NCI-H1694 treated with DMSO at 0.1 percent for 48 hours (cell line): ENCODE measurements around the gene CXCR6.

Experiments
- DNase-seq: peaks from one replicate; lab custom pipeline; 2025; lab: John Stamatoyannopoulos, UW

Gene CXCR6

GRCh38 chr3:45969116-45969515 lies 25.9 kb downstream of the CXCR6 start:
- no peak for DNase-seq

- DNase-seq: no peak
These were observed 26.7 kb downstream of the CXCR6 start for GRCh38 chr3:45969953-45970352.

DNA sequence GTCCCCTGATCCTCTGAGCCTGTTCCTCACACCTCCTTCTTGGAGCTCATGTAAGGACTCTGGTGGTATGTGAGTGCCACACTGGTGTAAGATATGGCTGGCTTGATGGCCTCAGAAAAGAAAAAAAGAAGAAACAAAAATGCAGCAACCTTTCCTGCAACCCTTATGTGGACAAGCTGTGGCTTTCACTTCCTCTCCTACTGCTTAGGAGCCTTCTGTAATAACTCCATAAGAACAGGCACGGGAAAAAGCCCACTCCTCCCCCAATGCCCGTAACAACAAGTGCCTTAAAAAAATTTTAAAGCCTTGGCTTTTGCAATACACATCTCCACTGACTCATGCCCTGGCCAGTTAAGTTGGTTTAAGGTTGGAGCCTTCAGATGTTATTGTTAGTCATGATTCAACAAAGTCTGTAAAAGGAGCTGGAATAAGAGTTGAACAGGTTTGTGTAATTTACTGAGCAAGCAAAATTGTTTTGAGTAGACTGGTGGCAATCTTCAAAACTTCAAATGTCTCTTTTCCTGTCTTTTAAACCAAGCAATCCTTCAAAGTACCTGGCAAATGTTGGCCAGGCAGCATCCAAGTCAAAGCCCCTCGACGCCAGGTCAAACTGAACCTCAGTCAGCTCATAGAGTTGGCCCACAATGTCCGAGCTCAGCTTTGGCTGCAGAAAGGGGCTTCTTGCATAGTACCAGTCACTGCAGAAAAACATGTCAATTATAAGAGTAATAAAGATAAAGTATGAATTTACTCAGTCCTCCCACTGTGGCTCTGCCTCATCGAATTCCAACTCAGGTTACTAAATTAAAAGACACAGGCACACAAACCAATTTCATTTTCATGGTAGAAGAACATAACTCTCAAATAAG lies 29.5 kb downstream of the CXCR6 start:
- DNase-seq: no peak

GRCh38 chr3:45974686-45975085 lies 31.4 kb downstream of the CXCR6 start:
- no peak for DNase-seq

DNA sequence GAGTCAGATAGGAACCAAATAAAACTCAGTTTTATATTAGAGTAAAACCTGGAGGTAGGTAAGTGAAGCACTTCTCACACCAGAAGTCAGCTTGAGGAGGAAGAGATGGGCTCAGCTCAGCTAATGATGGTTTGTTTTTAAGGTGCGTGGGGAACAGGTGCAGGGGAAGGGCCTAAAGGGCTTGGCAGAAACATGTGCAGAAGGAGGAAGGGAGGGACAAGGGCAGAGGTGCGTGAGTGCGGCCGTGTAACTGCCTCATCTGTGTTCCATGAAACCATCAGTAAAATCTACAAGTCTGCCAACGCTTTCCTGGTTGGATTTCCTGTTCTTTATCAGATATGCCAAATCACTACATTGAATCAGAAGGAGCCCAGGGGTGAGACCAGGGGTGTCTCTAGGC lies 32.4 kb downstream of the CXCR6 start:
- DNase-seq: no peak

DNA sequence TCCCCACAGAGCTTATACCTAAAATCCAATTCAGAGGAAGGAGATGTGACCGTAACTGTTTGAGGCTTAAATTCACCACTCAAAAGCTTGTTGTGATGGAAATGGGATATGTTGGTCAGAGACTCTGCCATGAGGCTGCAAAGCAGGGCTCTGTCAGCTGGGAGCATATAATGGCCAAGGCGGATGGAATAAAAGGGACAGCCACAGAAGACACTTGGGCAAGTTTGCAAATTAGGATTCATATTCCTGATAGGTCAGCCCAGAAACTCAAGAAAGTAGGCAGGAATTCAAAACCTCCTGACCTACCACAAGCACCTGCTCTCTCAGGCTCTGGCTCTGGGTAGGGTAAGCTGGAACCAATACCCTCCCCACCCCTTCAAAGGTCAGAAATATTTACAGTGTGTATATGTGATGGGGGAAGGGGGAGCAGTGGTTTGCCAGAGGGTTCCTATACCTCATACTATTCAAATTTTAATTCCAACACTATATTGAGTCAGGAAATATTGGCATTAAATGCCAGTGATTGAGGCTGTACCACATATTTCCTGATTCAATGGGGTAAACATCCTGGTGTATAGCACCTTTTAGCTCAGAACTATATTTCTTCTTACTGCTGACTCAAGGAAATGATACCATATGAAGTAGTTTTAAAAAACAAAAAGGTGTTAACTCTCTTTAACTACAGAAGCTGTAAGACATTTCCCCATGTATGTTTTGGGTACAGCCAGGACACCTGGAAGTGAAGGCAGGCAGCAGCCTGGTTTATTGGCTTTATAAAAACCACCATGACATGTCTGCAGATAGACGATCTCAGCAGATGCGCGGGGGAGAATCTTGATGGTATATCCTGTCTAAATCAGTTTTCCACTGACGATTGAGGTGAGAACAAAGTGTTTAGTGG lies 33.2 kb downstream of the CXCR6 start:
- DNase-seq: no peak

DNA sequence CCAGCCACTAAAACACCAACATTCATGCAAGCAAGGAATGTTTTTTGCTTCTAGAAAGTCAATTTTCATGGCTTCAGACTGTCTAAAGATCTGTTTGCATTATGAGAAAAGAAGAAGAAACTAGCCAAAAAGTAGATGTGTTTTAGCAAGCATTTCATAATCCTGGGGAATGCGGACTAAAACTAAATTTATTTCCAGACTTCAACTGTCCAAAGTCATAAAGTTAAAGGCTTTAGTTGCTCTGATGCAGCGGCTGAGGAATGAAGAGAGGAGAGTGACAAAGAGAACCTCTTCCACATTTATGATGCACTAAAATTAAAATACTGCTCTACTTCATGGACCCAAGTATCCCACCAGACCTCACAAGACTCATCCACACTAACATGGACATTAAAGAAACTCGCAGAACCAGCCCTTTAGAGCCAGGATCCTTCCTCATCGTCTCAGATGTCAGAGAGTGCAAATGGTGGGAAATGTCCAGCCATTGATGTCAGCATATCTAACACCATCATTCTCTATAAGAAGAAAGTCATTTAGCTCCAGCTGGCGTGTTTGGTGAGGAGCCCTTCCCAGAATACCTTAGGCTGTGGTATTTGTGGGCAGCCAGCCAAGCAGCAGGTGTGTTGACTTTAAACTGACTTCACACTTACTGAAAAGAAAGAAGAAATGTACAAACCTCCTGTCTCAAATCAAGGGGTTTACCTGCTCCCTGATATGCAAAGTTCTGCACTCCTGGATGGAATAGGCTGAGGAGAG lies 34.9 kb downstream of the CXCR6 start:
- DNase-seq: no peak

DNA sequence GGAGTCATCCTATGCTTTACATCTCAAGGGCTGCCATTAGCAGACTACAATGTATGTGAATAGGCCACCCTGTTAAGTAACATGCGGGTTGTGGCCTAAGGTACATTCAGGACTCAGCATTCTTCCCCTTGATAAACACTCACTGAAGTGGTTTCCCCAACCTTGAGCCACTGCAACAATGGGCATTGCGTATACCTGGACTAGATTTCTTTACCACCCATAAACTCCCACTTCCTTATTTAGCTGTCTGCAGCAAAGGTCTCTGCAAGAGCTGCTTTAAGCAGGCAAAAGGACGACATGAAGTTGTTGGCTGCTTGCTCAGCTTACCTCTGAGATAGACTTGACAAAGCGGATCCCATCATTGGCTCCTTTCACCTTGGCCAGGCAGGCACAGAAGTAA lies 36.1 kb downstream of the CXCR6 start:
- no peak for DNase-seq

GRCh38 chr3:45980229-45980813 lies 37.1 kb downstream of the CXCR6 start:
- DNase-seq: no peak

DNA sequence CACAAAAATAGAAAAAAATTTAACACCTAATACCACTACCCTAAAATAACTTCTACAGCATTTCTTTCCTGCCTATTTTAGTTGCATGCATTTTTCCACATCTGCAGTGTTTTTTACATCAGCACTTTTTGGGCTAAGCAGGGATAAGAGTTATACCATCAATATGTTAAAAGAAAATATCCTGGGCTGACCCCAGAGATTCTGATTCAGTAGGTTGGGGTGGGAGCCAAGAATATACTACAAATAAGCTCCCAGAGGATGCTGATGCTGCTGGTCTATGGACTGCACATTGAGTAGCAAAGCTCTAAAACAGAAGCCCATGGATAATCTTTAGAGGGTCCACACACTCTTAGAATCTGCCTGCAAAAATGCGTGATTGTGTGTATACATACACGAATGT lies 37.6 kb downstream of the CXCR6 start:
- DNase-seq: no peak

- DNase-seq: no peak
These were observed 38.2 kb downstream of the CXCR6 start for GRCh38 chr3:45981346-45982074.

DNA sequence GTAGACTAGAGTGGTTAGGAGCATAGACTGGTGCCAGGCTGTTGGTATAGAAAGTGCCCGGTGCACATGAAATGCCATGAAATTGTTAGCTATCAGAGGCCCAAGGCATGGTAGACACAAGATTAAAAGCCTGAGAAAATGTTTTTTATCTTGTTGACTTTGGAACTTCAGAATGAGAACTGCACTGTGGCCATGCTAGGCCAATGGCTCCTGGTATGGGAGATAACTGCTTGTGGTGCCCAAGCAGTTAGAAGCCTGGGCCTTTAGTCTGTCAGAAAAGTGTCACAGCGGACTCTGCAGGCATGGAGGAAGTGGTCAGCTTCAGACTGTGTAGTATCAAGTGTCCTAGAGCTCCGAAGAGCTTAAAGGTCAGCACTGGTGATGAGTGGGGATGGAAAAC lies 40.5 kb downstream of the CXCR6 start:
- DNase-seq: no peak

GRCh38 chr3:45984331-45985312 lies 41.4 kb downstream of the CXCR6 start:
- DNase-seq: no peak

DNA sequence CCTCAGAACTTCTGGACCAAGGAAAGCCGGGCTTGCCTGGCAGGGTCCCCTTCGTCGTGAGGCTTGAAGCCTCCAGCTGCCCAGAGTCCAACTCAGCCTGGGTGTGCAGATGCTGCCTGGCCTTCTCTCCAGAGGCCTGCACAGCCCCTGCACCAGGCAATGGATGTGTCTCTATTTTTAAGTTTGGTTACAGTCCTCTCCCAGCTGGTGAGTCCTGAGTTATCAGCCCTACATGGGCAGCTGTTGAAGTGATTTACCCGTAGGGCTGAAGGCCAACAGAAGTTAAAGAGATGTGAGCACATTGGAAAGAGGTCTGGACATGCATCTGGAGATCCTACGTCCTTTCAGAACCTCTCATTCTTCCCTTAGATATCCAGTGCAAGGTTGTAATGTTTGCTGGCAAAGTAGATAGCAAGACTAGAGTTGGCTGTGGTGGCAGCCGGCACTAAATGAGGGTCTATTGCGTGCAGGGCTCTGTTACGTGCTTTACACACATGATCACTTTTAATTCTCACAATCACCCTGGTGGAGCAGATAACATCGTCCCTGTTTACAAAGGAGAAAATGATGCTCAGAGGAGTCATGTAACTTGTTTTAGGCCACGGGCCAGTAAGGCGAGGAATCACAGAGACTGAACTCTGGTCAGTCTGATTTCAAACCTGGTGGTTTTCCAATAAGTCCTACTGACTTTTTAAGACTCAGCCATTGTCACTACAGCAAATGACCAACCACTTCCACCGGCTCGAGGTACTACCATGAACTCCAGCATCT lies 42.5 kb downstream of the CXCR6 start:
- DNase-seq: no peak

- DNase-seq: no peak
These were observed 43.2 kb downstream of the CXCR6 start for GRCh38 chr3:45986303-45986982.

DNA sequence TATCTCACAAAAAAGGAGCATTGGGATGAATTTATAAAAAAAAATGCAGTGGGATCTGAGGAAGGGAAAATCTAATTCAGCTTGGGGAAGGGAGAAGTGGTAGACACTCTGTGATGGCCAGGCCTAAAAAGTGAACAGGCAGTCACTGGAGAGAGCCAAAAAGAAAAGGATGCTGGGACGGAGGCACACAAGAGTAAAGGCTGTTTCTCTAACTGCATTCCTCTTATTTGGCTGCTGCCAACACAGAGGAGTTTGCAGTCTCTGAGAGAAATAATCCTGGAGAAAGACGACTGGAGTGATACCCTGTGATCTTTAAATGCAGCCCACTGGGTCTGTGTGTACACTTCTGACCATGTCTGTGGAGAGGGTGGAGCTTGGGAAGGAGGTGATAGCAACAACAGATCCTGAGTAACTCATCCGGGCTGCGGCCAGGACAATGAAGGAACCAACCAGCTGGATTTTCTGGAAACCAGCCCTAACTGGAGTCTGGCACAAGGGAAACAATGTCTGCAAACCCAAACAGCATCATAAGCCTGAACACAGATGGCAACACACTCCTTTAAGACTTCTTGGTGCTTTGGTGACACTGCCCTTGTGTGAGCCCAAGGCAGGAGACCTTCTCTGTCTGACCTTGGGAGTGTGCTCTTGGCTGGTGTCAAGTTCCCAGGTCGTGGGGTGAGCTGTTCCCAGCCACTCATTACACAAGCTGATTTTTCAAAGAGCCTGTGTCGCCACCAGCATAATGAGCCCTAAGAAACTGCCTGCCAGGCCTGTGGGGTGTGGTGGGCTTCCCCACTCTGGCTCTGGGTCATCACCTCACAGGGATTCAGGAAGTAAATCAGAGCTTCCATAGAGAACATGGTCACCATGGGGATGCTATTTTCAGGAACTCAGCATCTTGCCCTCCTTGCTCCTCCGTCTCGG lies 44.4 kb downstream of the CXCR6 start:
- DNase-seq: no peak

- no peak for DNase-seq
These were observed 45.1 kb downstream of the CXCR6 start for GRCh38 chr3:45988362-45988761.

GRCh38 chr3:45988804-45989203 lies 45.5 kb downstream of the CXCR6 start:
- DNase-seq: no peak
